Activated CD4-positive, alpha-beta T cell treated with anti-CD3 and anti-CD28 coated beads, Interleukin-2, amount 10 ng/mL, durations not matched to agents 7 days and 5 days (primary cell): ENCODE results near the gene RARS2. TPM values are rescaled to one million over a fixed set of nuclear protein-coding genes. Genes with fewer than 3 reads are reported as not detected.
"Not testable (repeated sequence)": the region's sequence is repeated elsewhere in the genome, so short reads cannot be mapped to it uniquely, and the experiment has no call there.

Source experiments
- CTCF ChIA-PET: fragments of 350-600 bp; sonication (Branson Sonifier 250); formaldehyde crosslinking; loops from one replicate; lab custom pipeline; 2021; ENCODE audit warnings: antibody characterized with exemption; lab: Charles Lee
- POLR2A ChIA-PET: fragments of 350-600 bp; sonication (Branson Sonifier 250); formaldehyde crosslinking; loops from one replicate; lab custom pipeline; 2021; ENCODE audit warnings: antibody characterized with exemption; lab: Charles Lee
- DNase-seq: peaks from one replicate; pipeline ENCODE4 v3.0.0-alpha.2; 2020
- H3K27ac Mint-ChIP-seq: one replicate; pipeline ENCODE4 v1.8.0; 2021; ENCODE audit warnings: mild to moderate bottlenecking, moderate library complexity, mixed read lengths
- H3K27me3 Mint-ChIP-seq: one replicate; pipeline ENCODE4 v1.8.0; 2021; ENCODE audit warnings: mixed read lengths
- H3K36me3 Mint-ChIP-seq: one replicate; pipeline ENCODE4 v1.8.0; 2021; ENCODE audit warnings: low read depth, mixed read lengths
- H3K4me1 Mint-ChIP-seq: one replicate; pipeline ENCODE4 v1.8.0; 2021; ENCODE audit warnings: mixed read lengths
- H3K4me3 Mint-ChIP-seq: one replicate; pipeline ENCODE4 v1.8.0; 2021; ENCODE audit warnings: mild to moderate bottlenecking, moderate library complexity, mixed read lengths
- H3K9me3 Mint-ChIP-seq: one replicate; pipeline ENCODE4 v1.8.0; 2021; ENCODE audit warnings: mixed read lengths
- total RNA-seq, 2 experiments: library from RNA; stranded (reverse); gene quantifications; one replicate each; pipeline ENCODE4 v1.2.3, GENCODE V29; 2021

The RARS2 gene
- total RNA-seq = 10 to 100 TPM; 24.1 to 28.0 TPM

GRCh38 chr6:87589693-87590416 is at the start of gene RARS2, which contains the start of gene ORC3:
Gene RARS2, minus strand, starts transcription at chr6:87589987. Its CDS starts 30 bp downstream, at chr6:87589957.
Gene ORC3, plus strand, starts transcription at chr6:87590135. Its CDS starts 34 bp downstream, at chr6:87590169.
- Mint-ChIP-seq H3K4me3 (peak within 1 kb of the TSS; percentile 88), H3K36me3 (peaks cover 47% of the 10 kb centered on the region), H3K27ac (peak within 1 kb of the TSS; percentile 91), H3K9me3 (peaks cover 3% of the 10 kb centered on the region), H3K27me3 (no peaks in the 10 kb centered on the region), H3K4me1 (peaks cover 62% of the 10 kb centered on the region)
- DNase-seq = peak; percentile 96
- POLR2A ChIA-PET = interaction anchor here (0.6 to 1.0 kb wide), 3 partner anchors 110 to 301 kb away, joined by 3 to 7 read pairs (median 3); no protein-coding TSS in a partner anchor
- CTCF ChIA-PET = interaction anchor here (0.7 to 1.6 kb wide), 6 partner anchors 22 to 110 kb away, joined by 3 to 5 read pairs (median 4); no protein-coding TSS in a partner anchor

- no peak for DNase-seq
- ChIA-PET POLR2A (no interaction called here), CTCF (interaction anchor here (1.6 kb wide), 1 partner anchor 10 kb away, joined by 4 read pairs; no protein-coding TSS in a partner anchor)
- no peak overlapping the region for H3K27ac Mint-ChIP-seq
- H3K27me3 Mint-ChIP-seq = no peaks in the 10 kb centered on the region
- H3K4me1 Mint-ChIP-seq = peaks cover 6% of the 10 kb centered on the region
- H3K36me3 Mint-ChIP-seq = peaks cover 25% of the 10 kb centered on the region
- H3K9me3 Mint-ChIP-seq = no peaks in the 10 kb centered on the region
- H3K4me3 Mint-ChIP-seq = no peak overlapping the region
Observed at GRCh38 chr6:87639373-87639772, 49.6 kb upstream of the RARS2 start.

DNA sequence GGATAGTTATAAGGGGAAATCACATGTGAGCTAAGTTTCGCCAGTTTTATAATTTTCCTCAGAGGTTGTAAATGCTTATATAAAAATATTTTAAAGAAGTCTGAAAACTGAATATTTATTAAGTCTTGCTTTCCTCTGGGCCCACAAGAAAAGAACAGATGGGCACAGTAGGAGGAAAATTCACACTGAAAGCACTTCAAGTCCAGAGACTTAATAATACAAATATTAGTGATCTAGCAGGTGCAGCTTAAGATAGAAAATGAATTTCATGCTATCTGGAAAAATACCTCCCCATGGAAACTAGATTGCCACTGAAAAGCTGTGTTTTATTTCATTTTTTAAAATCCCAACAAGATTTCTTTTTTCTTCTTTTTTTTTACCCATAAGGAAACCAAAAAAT is 47.3 kb upstream of the RARS2 start:
- H3K9me3 Mint-ChIP-seq = no peaks in the 10 kb centered on the region
- no peak overlapping the region for H3K27ac Mint-ChIP-seq
- no peak overlapping the region for H3K4me3 Mint-ChIP-seq
- H3K36me3 Mint-ChIP-seq = peaks cover 30% of the 10 kb centered on the region
- POLR2A ChIA-PET = interaction anchor here (0.6 kb wide), 1 partner anchor 495 kb away, joined by 4 read pairs; no protein-coding TSS in a partner anchor
- peaks cover 6% of the 10 kb centered on the region for H3K4me1 Mint-ChIP-seq
- no peaks in the 10 kb centered on the region for H3K27me3 Mint-ChIP-seq
- CTCF ChIA-PET = interaction anchor here (1.3 kb wide), 1 partner anchor 16 kb away, joined by 4 read pairs; no protein-coding TSS in a partner anchor
- DNase-seq = no peak

- peaks cover 30% of the 10 kb centered on the region for H3K36me3 Mint-ChIP-seq
- no peaks in the 10 kb centered on the region for H3K27me3 Mint-ChIP-seq
- POLR2A ChIA-PET = no interaction called here
- no peaks in the 10 kb centered on the region for H3K9me3 Mint-ChIP-seq
- CTCF ChIA-PET = interaction anchor here (0.8 to 1.3 kb wide), 2 partner anchors 17 to 28 kb away, joined by 3 to 4 read pairs; no protein-coding TSS in a partner anchor
- peaks cover 4% of the 10 kb centered on the region for H3K4me1 Mint-ChIP-seq
- H3K27ac Mint-ChIP-seq = no peak overlapping the region
- H3K4me3 Mint-ChIP-seq = no peak overlapping the region
- no peak for DNase-seq
Observed at GRCh38 chr6:87636315-87636714, 46.5 kb upstream of the RARS2 start.

DNA sequence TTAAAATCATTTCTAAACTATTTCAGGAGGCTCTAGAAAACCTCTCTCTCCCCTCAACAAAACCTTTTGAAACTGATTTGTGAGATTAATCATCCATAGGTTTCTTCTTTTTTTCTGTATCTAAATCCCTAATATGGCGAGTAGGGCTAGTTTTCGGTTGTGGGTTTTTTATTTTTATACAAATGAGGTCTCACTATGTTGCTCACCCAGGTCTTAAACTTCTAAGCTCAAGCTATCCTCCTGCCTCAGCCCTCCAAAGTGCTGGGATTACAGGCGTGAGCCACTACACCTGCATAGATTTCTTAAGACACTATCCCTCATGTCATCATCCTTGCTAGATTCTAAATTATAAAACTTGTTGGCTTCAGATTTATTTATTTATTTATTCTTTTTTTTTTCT is 44.1 kb upstream of the RARS2 start:
- POLR2A ChIA-PET = no interaction called here
- Mint-ChIP-seq H3K27ac (no peak overlapping the region), H3K27me3 (no peaks in the 10 kb centered on the region), H3K4me3 (no peak overlapping the region), H3K9me3 (no peaks in the 10 kb centered on the region), H3K4me1 (no peaks in the 10 kb centered on the region), H3K36me3 (peaks cover 31% of the 10 kb centered on the region)
- DNase-seq = no peak
- CTCF ChIA-PET = interaction anchor here (1.1 kb wide), 1 partner anchor 48 kb away, joined by 3 read pairs; no protein-coding TSS in a partner anchor

DNA sequence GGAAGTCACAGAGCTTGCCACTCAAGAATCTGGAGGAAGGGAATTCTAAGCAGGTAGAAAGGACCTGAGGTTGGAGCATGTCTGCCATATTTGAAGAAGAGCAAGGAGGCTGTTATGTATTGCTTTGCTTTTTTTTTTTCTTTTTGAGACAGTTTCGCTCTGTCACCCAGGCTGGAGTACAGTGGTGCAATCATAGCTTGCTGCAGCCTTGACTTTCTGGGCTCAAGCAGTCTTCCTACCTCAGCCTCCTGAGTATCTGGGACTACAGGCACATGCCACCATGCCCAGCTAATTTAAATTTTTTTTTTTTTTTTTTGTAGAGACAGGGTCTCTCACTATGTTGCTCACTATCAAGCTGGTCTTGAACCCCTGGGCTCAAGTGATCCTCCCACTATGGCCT is 41.0 kb upstream of the RARS2 start:
- Mint-ChIP-seq H3K36me3 (peaks cover 21% of the 10 kb centered on the region), H3K27ac (no peak overlapping the region), H3K27me3 (no peaks in the 10 kb centered on the region), H3K9me3 (no peaks in the 10 kb centered on the region), H3K4me3 (no peak overlapping the region), H3K4me1 (no peaks in the 10 kb centered on the region)
- POLR2A ChIA-PET = no interaction called here
- no peak for DNase-seq
- CTCF ChIA-PET = interaction anchor here (1.3 kb wide), 1 partner anchor 9 kb away, joined by 3 read pairs; no protein-coding TSS in a partner anchor

GRCh38 chr6:87628881-87629280 is 39.1 kb upstream of the RARS2 start:
- no peaks in the 10 kb centered on the region for H3K27me3 Mint-ChIP-seq
- H3K4me1 Mint-ChIP-seq = no peaks in the 10 kb centered on the region
- no peaks in the 10 kb centered on the region for H3K9me3 Mint-ChIP-seq
- CTCF ChIA-PET = no interaction called here
- no peak overlapping the region for H3K4me3 Mint-ChIP-seq
- POLR2A ChIA-PET = no interaction called here
- no peak for DNase-seq
- no peak overlapping the region for H3K27ac Mint-ChIP-seq
- peaks cover 28% of the 10 kb centered on the region for H3K36me3 Mint-ChIP-seq

GRCh38 chr6:87628424-87628823 is 38.6 kb upstream of the RARS2 start:
- Mint-ChIP-seq H3K36me3 (peaks cover 30% of the 10 kb centered on the region), H3K4me1 (no peaks in the 10 kb centered on the region), H3K4me3 (no peak overlapping the region), H3K27ac (no peak overlapping the region), H3K27me3 (no peaks in the 10 kb centered on the region), H3K9me3 (no peaks in the 10 kb centered on the region)
- ChIA-PET CTCF (no interaction called here), POLR2A (no interaction called here)
- no peak for DNase-seq

DNA sequence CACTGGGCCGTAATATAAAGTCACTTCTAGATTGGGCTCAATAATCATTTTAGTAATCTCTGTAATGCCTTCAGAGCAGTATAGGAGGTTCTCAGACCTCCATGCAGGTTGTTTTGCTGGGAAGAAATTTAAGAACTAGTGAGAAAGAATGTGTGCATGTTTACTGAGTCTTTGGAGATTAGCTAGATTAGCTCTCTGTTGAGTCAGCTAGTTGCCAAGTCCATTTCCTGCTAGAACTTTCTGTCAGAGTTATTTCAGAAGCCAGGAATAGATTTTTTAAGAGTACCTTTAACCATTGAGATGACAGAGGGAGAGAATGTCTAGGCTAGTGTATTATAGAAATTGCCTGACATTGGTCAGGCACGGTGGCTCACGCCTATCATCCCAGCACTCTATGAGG is 33.5 kb upstream of the RARS2 start:
- Mint-ChIP-seq H3K4me3 (no peak overlapping the region), H3K9me3 (no peaks in the 10 kb centered on the region), H3K27ac (no peak overlapping the region), H3K27me3 (no peaks in the 10 kb centered on the region), H3K4me1 (peaks cover 10% of the 10 kb centered on the region), H3K36me3 (peaks cover 34% of the 10 kb centered on the region)
- ChIA-PET POLR2A (no interaction called here), CTCF (no interaction called here)
- DNase-seq = no peak

GRCh38 chr6:87618531-87618930 is 28.7 kb upstream of the RARS2 start:
- no peak overlapping the region for H3K4me3 Mint-ChIP-seq
- ChIA-PET CTCF (interaction anchor here (1.1 kb wide), 1 partner anchor 9 kb away, joined by 3 read pairs; no protein-coding TSS in a partner anchor), POLR2A (no interaction called here)
- no peaks in the 10 kb centered on the region for H3K9me3 Mint-ChIP-seq
- peak overlapping the region; percentile 32 for H3K27ac Mint-ChIP-seq
- no peak for DNase-seq
- no peaks in the 10 kb centered on the region for H3K27me3 Mint-ChIP-seq
- peaks cover 10% of the 10 kb centered on the region for H3K4me1 Mint-ChIP-seq
- H3K36me3 Mint-ChIP-seq = peaks cover 32% of the 10 kb centered on the region

- Mint-ChIP-seq H3K27ac (peak overlapping the region; percentile 41), H3K9me3 (peaks cover 3% of the 10 kb centered on the region), H3K36me3 (peaks cover 40% of the 10 kb centered on the region), H3K4me1 (peaks cover 8% of the 10 kb centered on the region), H3K27me3 (no peaks in the 10 kb centered on the region), H3K4me3 (no peak overlapping the region)
- no peak for DNase-seq
- ChIA-PET CTCF (interaction anchor here (1.0 kb wide), 1 partner anchor 17 kb away, joined by 3 read pairs; no protein-coding TSS in a partner anchor), POLR2A (no interaction called here)
Observed at GRCh38 chr6:87617405-87617804, 27.6 kb upstream of the RARS2 start.

GRCh38 chr6:87613018-87613417 is 23.2 kb upstream of the RARS2 start:
- H3K36me3 Mint-ChIP-seq = peaks cover 38% of the 10 kb centered on the region
- H3K4me1 Mint-ChIP-seq, H3K27ac Mint-ChIP-seq, H3K27me3 Mint-ChIP-seq, H3K4me3 Mint-ChIP-seq, POLR2A ChIA-PET, CTCF ChIA-PET, H3K9me3 Mint-ChIP-seq, DNase-seq: not testable (repeated sequence)

DNA sequence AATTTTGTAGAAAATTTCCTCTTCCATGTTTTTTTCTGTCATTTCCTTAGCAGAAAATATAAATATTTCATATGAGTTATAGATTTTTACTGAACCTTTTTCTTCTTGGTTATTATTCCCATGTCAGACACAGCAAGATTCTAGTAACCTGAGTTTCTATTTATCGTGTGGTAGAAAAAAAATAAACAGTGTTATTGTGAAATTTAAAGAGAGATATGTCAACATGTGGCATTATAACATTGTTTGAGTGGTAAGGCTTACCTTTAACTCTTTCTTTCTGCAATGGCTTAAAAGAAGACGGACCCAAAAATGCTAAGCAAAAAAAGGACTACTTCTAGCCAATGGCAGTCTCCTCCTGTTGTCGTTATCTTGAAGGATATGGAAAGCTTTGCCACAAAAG is 19.0 kb upstream of the RARS2 start:
- no peaks in the 10 kb centered on the region for H3K4me1 Mint-ChIP-seq
- H3K27ac Mint-ChIP-seq = no peak overlapping the region
- CTCF ChIA-PET = interaction anchor here (0.6 kb wide), 1 partner anchor 284 kb away, joined by 4 read pairs; no protein-coding TSS in a partner anchor
- H3K36me3 Mint-ChIP-seq = peaks cover 28% of the 10 kb centered on the region
- H3K27me3 Mint-ChIP-seq = no peaks in the 10 kb centered on the region
- POLR2A ChIA-PET = no interaction called here
- peaks cover 3% of the 10 kb centered on the region for H3K9me3 Mint-ChIP-seq
- no peak overlapping the region for H3K4me3 Mint-ChIP-seq
- DNase-seq = no peak
